ENCODE measurements around the gene TLE4.
A peak's percentile ranks its signal among the peaks of the same experiment; 100 is the strongest.

The TLE4 gene

GRCh38 chr9:79694208-79694607 is 122.4 kb downstream of the TLE4 start:
- peaks cover 19% of the 10 kb centered on the region for H3K36me3 ChIP-seq
- no peaks in the 10 kb centered on the region for H3K9me3 ChIP-seq
- H3K27ac ChIP-seq = peak overlapping the region; percentile 16
- H3K4me3 ChIP-seq (ENCODE audit: low read depth in 1 of 2, low read length in 1 of 2) = no peak overlapping the region
- TF ChIP-seq CTCF (IDR thresholded peaks at IDR 0.05) = no peak
- peaks cover 13 to 17% of the 10 kb centered on the region in 2 experiments for H3K4me1 ChIP-seq (ENCODE audit: control insufficient read depth in 1 of 2, insufficient read depth in 1 of 2, low read depth in 1 of 2, low read length in 1 of 2)
- H3K27me3 ChIP-seq = no peaks in the 10 kb centered on the region

- Histone ChIP-seq H3K36me3 (peaks cover 19% of the 10 kb centered on the region), H3K27ac (peak overlapping the region; percentile 16), H3K9me3 (no peaks in the 10 kb centered on the region), H3K4me3 (ENCODE audit: low read depth in 1 of 2, low read length in 1 of 2) (no peak overlapping the region), H3K27me3 (no peaks in the 10 kb centered on the region), H3K4me1 (ENCODE audit: control insufficient read depth in 1 of 2, insufficient read depth in 1 of 2, low read depth in 1 of 2, low read length in 1 of 2) (peaks cover 9 to 13% of the 10 kb centered on the region in 2 experiments)
- TF ChIP-seq CTCF (IDR thresholded peaks at IDR 0.05) = no peak
These were observed 123.1 kb downstream of the TLE4 start for GRCh38 chr9:79694676-79695400.

- TF ChIP-seq CTCF (IDR thresholded peaks at IDR 0.05) = no peak
- Histone ChIP-seq H3K4me1 (ENCODE audit: control insufficient read depth in 1 of 2, insufficient read depth in 1 of 2, low read depth in 1 of 2, low read length in 1 of 2) (peaks cover 16 to 21% of the 10 kb centered on the region in 2 experiments), H3K27me3 (no peaks in the 10 kb centered on the region), H3K27ac (peak overlapping the region; percentile 16), H3K36me3 (peaks cover 19% of the 10 kb centered on the region), H3K9me3 (no peaks in the 10 kb centered on the region), H3K4me3 (ENCODE audit: low read depth in 1 of 2, low read length in 1 of 2) (no peak overlapping the region)
These were observed 123.9 kb downstream of the TLE4 start for GRCh38 chr9:79695531-79696175.

- Histone ChIP-seq H3K27ac (peak overlapping the region; percentile 86), H3K36me3 (no peaks in the 10 kb centered on the region), H3K9me3 (no peaks in the 10 kb centered on the region), H3K4me3 (ENCODE audit: low read depth in 1 of 2, low read length in 1 of 2) (no peak overlapping the region), H3K27me3 (no peaks in the 10 kb centered on the region), H3K4me1 (ENCODE audit: control insufficient read depth in 1 of 2, insufficient read depth in 1 of 2, low read depth in 1 of 2, low read length in 1 of 2) (peaks cover 43 to 46% of the 10 kb centered on the region in 2 experiments)
- no peak for TF ChIP-seq CTCF (IDR thresholded peaks at IDR 0.05)
These were observed 127.2 kb downstream of the TLE4 start for GRCh38 chr9:79698967-79699366.

- Histone ChIP-seq H3K4me3 (ENCODE audit: low read depth in 1 of 2, low read length in 1 of 2) (no peak overlapping the region), H3K27me3 (no peaks in the 10 kb centered on the region), H3K36me3 (no peaks in the 10 kb centered on the region), H3K27ac (peak overlapping the region; percentile 86), H3K9me3 (no peaks in the 10 kb centered on the region), H3K4me1 (ENCODE audit: control insufficient read depth in 1 of 2, insufficient read depth in 1 of 2, low read depth in 1 of 2, low read length in 1 of 2) (peaks cover 48 to 51% of the 10 kb centered on the region in 2 experiments)
- TF ChIP-seq CTCF (IDR thresholded peaks at IDR 0.05) = no peak
These were observed 127.7 kb downstream of the TLE4 start for GRCh38 chr9:79699479-79699878.
